ENCODE data around the gene RAMP1. TPM values are rescaled to one million over a fixed set of nuclear protein-coding genes. Genes with fewer than 3 reads are reported as not detected.
A peak's percentile ranks its signal among the peaks of the same experiment; 100 is the strongest.
"Not testable (repeated sequence)": the region's sequence is repeated elsewhere in the genome, so short reads cannot be mapped to it uniquely, and the experiment has no call there.

RAMP1 gene
- total RNA-seq, 1 donor from 2014 or later, result 105 TPM

GRCh38 chr2:237946423-237946822 is 87.0 kb downstream of the RAMP1 start:
- Mint-ChIP-seq H3K9me3 (ENCODE audit: low read depth) (peaks cover 4% of the 10 kb centered on the region), H3K36me3 (ENCODE audit: insufficient read depth) (no peaks in the 10 kb centered on the region), H3K4me1 (ENCODE audit: low read depth) (peaks cover 5% of the 10 kb centered on the region), H3K4me3 (ENCODE audit: low read depth) (no peak overlapping the region), H3K27ac (no peak overlapping the region), H3K27me3 (peaks cover 4% of the 10 kb centered on the region)
- DNase-seq (ENCODE audit: low spot score, unreplicated experiment), result no peak
- no peak for TF ChIP-seq CTCF (IDR thresholded peaks at IDR 0.05; ENCODE audit: unreplicated experiment)

- H3K27ac Mint-ChIP-seq; H3K4me1 Mint-ChIP-seq (ENCODE audit: low read depth); H3K36me3 Mint-ChIP-seq (ENCODE audit: insufficient read depth); H3K9me3 Mint-ChIP-seq (ENCODE audit: low read depth); H3K4me3 Mint-ChIP-seq (ENCODE audit: low read depth); DNase-seq (ENCODE audit: low spot score, unreplicated experiment): not testable (repeated sequence)
- H3K27me3 Mint-ChIP-seq, result peaks cover 26% of the 10 kb centered on the region
Measured at GRCh38 chr2:237951354-237951753, 91.9 kb downstream of the RAMP1 start.

GRCh38 chr2:237951878-237952277 is 92.5 kb downstream of the RAMP1 start:
- no peaks in the 10 kb centered on the region for H3K36me3 Mint-ChIP-seq (ENCODE audit: insufficient read depth)
- DNase-seq (ENCODE audit: low spot score, unreplicated experiment), result no peak
- no peaks in the 10 kb centered on the region for H3K4me1 Mint-ChIP-seq (ENCODE audit: low read depth)

GRCh38 chr2:237952851-237953250 is 93.4 kb downstream of the RAMP1 start:
- DNase-seq (ENCODE audit: low spot score, unreplicated experiment), result no peak
- Mint-ChIP-seq H3K27me3 (peaks cover 35% of the 10 kb centered on the region), H3K4me1 (ENCODE audit: low read depth) (no peaks in the 10 kb centered on the region), H3K27ac (no peak overlapping the region), H3K9me3 (ENCODE audit: low read depth) (no peaks in the 10 kb centered on the region), H3K36me3 (ENCODE audit: insufficient read depth) (no peaks in the 10 kb centered on the region), H3K4me3 (ENCODE audit: low read depth) (no peak overlapping the region)
- TF ChIP-seq CTCF (IDR thresholded peaks at IDR 0.05; ENCODE audit: unreplicated experiment), result no peak

More at GRCh38 chr2:237951878-237952277, 92.5 kb downstream of the RAMP1 start:
- Mint-ChIP-seq H3K4me3 (ENCODE audit: low read depth) (no peak overlapping the region), H3K9me3 (ENCODE audit: low read depth) (no peaks in the 10 kb centered on the region), H3K27me3 (peaks cover 28% of the 10 kb centered on the region), H3K27ac (no peak overlapping the region)
- no peak for TF ChIP-seq CTCF (IDR thresholded peaks at IDR 0.05; ENCODE audit: unreplicated experiment)

GRCh38 chr2:237955640-237956401 is 96.4 kb downstream of the RAMP1 start:
- Mint-ChIP-seq H3K4me1 (ENCODE audit: low read depth) (no peaks in the 10 kb centered on the region), H3K27me3 (peaks cover 41% of the 10 kb centered on the region), H3K36me3 (ENCODE audit: insufficient read depth) (no peaks in the 10 kb centered on the region), H3K27ac (no peak overlapping the region), H3K4me3 (ENCODE audit: low read depth) (no peak overlapping the region), H3K9me3 (ENCODE audit: low read depth) (no peaks in the 10 kb centered on the region)
- peak; percentile 18 for DNase-seq (ENCODE audit: low spot score, unreplicated experiment)
- TF ChIP-seq CTCF (IDR thresholded peaks at IDR 0.05; ENCODE audit: unreplicated experiment), result no peak

GRCh38 chr2:237956402-237956736 is 96.9 kb downstream of the RAMP1 start:
- H3K36me3 Mint-ChIP-seq (ENCODE audit: insufficient read depth), result no peaks in the 10 kb centered on the region
- H3K9me3 Mint-ChIP-seq (ENCODE audit: low read depth), result no peaks in the 10 kb centered on the region
- peak; percentile 37 for TF ChIP-seq CTCF (IDR thresholded peaks at IDR 0.05; ENCODE audit: unreplicated experiment)
- H3K4me3 Mint-ChIP-seq (ENCODE audit: low read depth), result no peak overlapping the region
- H3K27ac Mint-ChIP-seq, result no peak overlapping the region
- no peak for DNase-seq (ENCODE audit: low spot score, unreplicated experiment)
- peaks cover 41% of the 10 kb centered on the region for H3K27me3 Mint-ChIP-seq
- H3K4me1 Mint-ChIP-seq (ENCODE audit: low read depth), result no peaks in the 10 kb centered on the region
